ENCODE measurements around the gene PANK2. TPM values are rescaled to one million over a fixed set of nuclear protein-coding genes. Genes with fewer than 3 reads are reported as not detected.
A peak's percentile ranks its signal among the peaks of the same experiment; 100 is the strongest.
"Not testable (repeated sequence)": the region's sequence is repeated elsewhere in the genome, so short reads cannot be mapped to it uniquely, and the experiment has no call there.

The PANK2 gene
- total RNA-seq, 1 donor from 2014 or later: 60.3 TPM

DNA sequence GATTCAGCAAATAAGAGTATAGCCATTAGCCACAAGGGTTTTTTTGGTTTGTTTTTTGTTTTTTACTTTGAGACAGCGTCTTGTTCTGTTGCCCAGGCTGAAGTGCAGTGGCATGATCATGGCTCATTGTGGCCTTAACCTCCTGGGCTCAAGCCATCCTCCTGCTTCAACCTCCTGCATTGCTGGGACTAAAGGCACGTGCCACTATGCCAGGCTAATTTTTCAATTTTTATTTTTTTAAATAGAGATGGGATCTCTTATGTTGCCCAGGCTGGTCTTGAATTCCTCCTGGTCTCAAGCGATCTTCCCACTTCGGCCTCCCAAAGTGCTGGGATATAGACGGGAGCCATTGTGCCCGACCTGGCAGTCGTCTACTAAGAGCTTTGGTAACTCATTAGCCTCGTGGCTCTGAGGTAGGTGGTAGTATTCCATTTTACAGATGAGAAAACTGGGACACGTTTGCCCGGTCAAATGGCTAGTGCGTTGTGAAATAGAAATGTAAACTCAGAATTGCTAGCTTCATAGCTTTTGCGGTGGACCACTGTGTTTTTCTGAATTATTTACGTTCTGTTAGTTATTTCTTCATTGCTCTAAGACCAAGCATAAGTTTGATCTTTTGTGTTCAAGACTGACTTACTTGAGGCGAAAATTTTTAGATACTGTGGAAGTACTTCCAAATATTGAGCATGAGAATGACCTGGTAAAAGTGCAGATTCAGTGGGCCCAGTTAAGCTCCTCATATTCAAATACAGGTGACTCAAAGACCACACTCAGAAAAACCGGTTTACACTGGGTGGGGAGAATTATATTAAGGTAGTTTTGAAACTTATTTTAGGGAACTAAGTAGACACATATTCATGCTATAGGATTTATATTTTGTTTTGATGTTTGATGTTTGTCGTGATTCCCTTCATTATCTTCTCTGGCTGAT, 2.1 kb downstream of the PANK2 start:
- H3K27ac Mint-ChIP-seq (ENCODE audit: unreplicated experiment): peak overlapping the region; percentile 98
- no peak for DNase-seq
- H3K9me3 Mint-ChIP-seq (ENCODE audit: unreplicated experiment): peaks cover 18% of the 10 kb centered on the region
- H3K36me3 Mint-ChIP-seq (ENCODE audit: unreplicated experiment): peaks cover 9% of the 10 kb centered on the region
- peak overlapping the region; percentile 99 for H3K4me3 Mint-ChIP-seq (ENCODE audit: unreplicated experiment)
- TF ChIP-seq, protein P1, sequence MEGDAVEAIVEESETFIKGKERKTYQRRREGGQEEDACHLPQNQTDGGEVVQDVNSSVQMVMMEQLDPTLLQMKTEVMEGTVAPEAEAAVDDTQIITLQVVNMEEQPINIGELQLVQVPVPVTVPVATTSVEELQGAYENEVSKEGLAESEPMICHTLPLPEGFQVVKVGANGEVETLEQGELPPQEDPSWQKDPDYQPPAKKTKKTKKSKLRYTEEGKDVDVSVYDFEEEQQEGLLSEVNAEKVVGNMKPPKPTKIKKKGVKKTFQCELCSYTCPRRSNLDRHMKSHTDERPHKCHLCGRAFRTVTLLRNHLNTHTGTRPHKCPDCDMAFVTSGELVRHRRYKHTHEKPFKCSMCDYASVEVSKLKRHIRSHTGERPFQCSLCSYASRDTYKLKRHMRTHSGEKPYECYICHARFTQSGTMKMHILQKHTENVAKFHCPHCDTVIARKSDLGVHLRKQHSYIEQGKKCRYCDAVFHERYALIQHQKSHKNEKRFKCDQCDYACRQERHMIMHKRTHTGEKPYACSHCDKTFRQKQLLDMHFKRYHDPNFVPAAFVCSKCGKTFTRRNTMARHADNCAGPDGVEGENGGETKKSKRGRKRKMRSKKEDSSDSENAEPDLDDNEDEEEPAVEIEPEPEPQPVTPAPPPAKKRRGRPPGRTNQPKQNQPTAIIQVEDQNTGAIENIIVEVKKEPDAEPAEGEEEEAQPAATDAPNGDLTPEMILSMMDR (IDR thresholded peaks at IDR 0.05; ENCODE audit: partially characterized antibody, unreplicated experiment): no peak
- peaks cover 26% of the 10 kb centered on the region for H3K4me1 Mint-ChIP-seq (ENCODE audit: low read depth, unreplicated experiment)
- peaks cover 12% of the 10 kb centered on the region for H3K27me3 Mint-ChIP-seq (ENCODE audit: unreplicated experiment)

DNA sequence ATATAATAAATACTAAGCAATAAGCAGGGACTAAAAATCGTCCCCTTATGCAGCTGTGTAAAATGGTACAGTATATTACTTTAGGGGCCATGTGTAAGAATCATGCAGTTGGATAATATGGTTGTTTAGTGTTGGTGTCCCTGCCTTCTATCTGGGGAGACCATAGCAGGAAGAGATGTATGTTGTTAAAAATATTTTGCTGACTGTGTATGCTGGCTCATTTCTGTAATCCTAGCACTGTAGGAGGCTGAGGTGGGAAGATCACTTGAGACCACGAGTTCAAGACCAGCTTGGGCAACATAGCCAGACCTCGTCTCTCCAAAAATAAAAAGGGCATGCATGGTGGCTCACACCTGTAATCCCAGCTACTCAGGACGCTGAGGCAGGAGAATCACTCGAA, 5.6 kb downstream of the PANK2 start:
- peak overlapping the region; percentile 22 for H3K4me3 Mint-ChIP-seq (ENCODE audit: unreplicated experiment)
- peaks cover 12% of the 10 kb centered on the region for H3K27me3 Mint-ChIP-seq (ENCODE audit: unreplicated experiment)
- H3K36me3 Mint-ChIP-seq (ENCODE audit: unreplicated experiment): peaks cover 9% of the 10 kb centered on the region
- H3K9me3 Mint-ChIP-seq (ENCODE audit: unreplicated experiment): peaks cover 9% of the 10 kb centered on the region
- DNase-seq: no peak
- TF ChIP-seq, protein P1 (IDR thresholded peaks at IDR 0.05; ENCODE audit: partially characterized antibody, unreplicated experiment): no peak
- H3K27ac Mint-ChIP-seq (ENCODE audit: unreplicated experiment): no peak overlapping the region
- peaks cover 28% of the 10 kb centered on the region for H3K4me1 Mint-ChIP-seq (ENCODE audit: low read depth, unreplicated experiment)

DNA sequence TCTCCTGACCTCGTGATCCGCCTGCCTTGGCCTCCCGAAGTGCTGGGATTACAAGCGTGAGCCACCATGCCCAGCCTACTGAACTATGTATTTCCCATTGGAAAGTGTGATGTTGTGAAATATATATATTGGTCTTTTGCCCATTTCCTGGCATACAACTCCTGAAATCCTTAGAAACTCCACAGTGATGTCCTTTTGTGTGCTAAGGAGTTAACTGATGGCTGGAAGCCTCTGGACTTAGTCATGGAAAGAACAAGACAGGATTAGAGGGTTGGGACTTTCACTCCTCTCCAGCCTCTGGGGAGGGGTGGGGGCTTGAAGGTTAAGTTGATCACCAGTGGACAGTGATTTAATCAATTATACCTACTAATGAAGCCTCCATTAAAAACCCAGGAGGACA, 7.1 kb downstream of the PANK2 start:
- TF ChIP-seq, protein P1 (IDR thresholded peaks at IDR 0.05; ENCODE audit: partially characterized antibody, unreplicated experiment): no peak
- Mint-ChIP-seq H3K9me3 (ENCODE audit: unreplicated experiment) (no peaks in the 10 kb centered on the region), H3K27me3 (ENCODE audit: unreplicated experiment) (peaks cover 3% of the 10 kb centered on the region), H3K4me3 (ENCODE audit: unreplicated experiment) (no peak overlapping the region), H3K4me1 (ENCODE audit: low read depth, unreplicated experiment) (peaks cover 25% of the 10 kb centered on the region), H3K27ac (ENCODE audit: unreplicated experiment) (no peak overlapping the region), H3K36me3 (ENCODE audit: unreplicated experiment) (no peaks in the 10 kb centered on the region)
- no peak for DNase-seq

DNA sequence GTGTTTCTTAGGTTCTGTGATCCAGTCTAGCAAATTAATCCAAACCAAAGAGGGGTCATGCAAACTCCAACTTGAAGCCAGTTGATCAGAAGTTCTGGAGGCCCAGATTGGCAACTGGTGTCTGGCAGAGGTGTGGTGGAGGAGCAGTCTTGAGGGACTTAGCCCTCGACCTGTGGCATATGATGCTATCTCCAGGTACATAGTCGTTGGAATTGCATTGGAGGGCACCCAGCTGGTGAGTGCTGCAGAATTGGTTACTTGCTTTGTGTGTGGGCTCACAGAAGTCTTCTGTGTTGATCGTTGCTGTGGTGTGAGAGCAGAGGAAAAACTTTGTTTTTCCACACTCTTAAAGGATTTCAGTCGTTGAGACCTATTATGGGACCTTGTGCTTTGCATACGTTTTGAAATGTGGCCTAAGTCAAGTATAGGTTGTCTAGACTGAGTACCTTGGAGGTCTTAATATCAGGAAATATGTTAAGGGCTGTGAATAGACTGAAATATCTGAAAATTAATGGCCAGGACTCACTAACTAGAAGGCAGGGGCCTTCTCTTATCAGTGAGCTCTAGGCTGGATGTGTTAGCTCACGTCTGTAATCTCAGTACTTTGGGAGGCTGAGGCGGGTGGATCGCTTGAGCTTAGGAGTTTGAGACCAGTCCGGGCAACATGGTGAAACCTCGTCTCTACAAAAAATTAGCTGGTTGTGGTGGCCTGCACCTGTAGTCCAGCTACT, 7.8 kb downstream of the PANK2 start:
- Mint-ChIP-seq H3K4me3 (ENCODE audit: unreplicated experiment) (no peak overlapping the region), H3K27me3 (ENCODE audit: unreplicated experiment) (peaks cover 3% of the 10 kb centered on the region), H3K9me3 (ENCODE audit: unreplicated experiment) (no peaks in the 10 kb centered on the region), H3K27ac (ENCODE audit: unreplicated experiment) (no peak overlapping the region), H3K36me3 (ENCODE audit: unreplicated experiment) (no peaks in the 10 kb centered on the region), H3K4me1 (ENCODE audit: low read depth, unreplicated experiment) (peaks cover 24% of the 10 kb centered on the region)
- no peak for DNase-seq
- TF ChIP-seq, protein P1 (IDR thresholded peaks at IDR 0.05; ENCODE audit: partially characterized antibody, unreplicated experiment): no peak

DNA sequence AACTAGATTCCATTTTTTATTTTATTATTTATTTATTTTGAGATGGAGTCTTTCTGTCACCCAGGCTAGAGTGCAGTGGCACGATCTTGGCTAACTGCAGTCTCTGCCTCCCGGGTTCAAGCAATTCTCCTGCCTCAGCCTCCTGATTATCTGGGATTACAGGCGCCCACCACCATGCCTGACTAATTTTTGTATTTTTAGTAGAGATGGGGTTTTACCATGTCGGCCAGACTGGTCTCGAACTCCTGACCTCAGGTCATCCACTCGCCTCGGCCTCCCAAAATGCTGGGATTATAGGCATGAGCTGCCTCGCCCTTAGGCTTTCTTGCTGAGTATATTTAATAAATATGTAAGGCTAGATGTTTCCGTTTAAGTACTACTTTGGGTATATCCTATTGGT, 9.0 kb downstream of the PANK2 start:
- not testable (repeated sequence) for H3K27ac Mint-ChIP-seq (ENCODE audit: unreplicated experiment); H3K9me3 Mint-ChIP-seq (ENCODE audit: unreplicated experiment); H3K4me3 Mint-ChIP-seq (ENCODE audit: unreplicated experiment); H3K27me3 Mint-ChIP-seq (ENCODE audit: unreplicated experiment); H3K36me3 Mint-ChIP-seq (ENCODE audit: unreplicated experiment); DNase-seq
- H3K4me1 Mint-ChIP-seq (ENCODE audit: low read depth, unreplicated experiment): peaks cover 23% of the 10 kb centered on the region
